SK-N-SH treated with all-trans-retinoic acid at 6 μM for 48 hours (cell line): ENCODE results near the gene TTC27.

Experiments used
- ATAC-seq: fragments of 200-7000 bp; cut with Tn5 transposase; 3 replicates; pipeline ENCODE4 v1.9.1; 2020; ENCODE audit warnings: mild to moderate bottlenecking, moderate library complexity
- ARNTL ChIP-seq: fragments of 450-650 bp; formaldehyde crosslinking; IDR thresholded peaks from 2 replicates; pipeline ENCODE4 v1.5.0; 2020; ENCODE audit warnings: low read depth, mild to moderate bottlenecking, moderate library complexity, borderline replicate concordance
- BACH2 ChIP-seq: fragments of 250-450 bp; sonication (Bioruptor Pico); IDR thresholded peaks from 2 replicates; pipeline ENCODE4 v1.9.0; 2021; ENCODE audit warnings: mild to moderate bottlenecking, borderline replicate concordance
- CREB5 ChIP-seq: fragments of 250-450 bp; sonication (Bioruptor Pico); IDR thresholded peaks from 2 replicates; pipeline ENCODE4 v1.5.1; 2020; ENCODE audit warnings: low read depth, mild to moderate bottlenecking, moderate library complexity
- CSDC2 ChIP-seq: fragments of 250-450 bp; sonication (Bioruptor Pico); IDR thresholded peaks from 2 replicates; pipeline ENCODE4 v1.5.0; 2020; ENCODE audit warnings: mild to moderate bottlenecking, moderate library complexity
- CSRNP3 ChIP-seq: fragments of 250-450 bp; sonication (Bioruptor Pico); IDR thresholded peaks from 2 replicates; pipeline ENCODE4 v1.5.1; 2021; ENCODE audit warnings: mild to moderate bottlenecking, moderate library complexity
- ESRRG ChIP-seq: fragments of 250-450 bp; sonication (Bioruptor Pico); IDR thresholded peaks from 2 replicates; pipeline ENCODE4 v1.6.1; 2021; ENCODE audit warnings: mild to moderate bottlenecking
- GLIS3 ChIP-seq: fragments of 250-450 bp; sonication (Bioruptor Pico); IDR thresholded peaks from 2 replicates; pipeline ENCODE4 v1.5.0; 2020; ENCODE audit warnings: mild to moderate bottlenecking, moderate library complexity
- ISL1 ChIP-seq: fragments of 250-450 bp; sonication (Bioruptor Pico); IDR thresholded peaks from 2 replicates; pipeline ENCODE4 v2.1.2; 2022; ENCODE audit warnings: mild to moderate bottlenecking, moderate library complexity
- OSR1 ChIP-seq: fragments of 250-450 bp; sonication (Bioruptor Pico); IDR thresholded peaks from 2 replicates; pipeline ENCODE4 v1.8.0; 2022; ENCODE audit warnings: moderate library complexity, mild to moderate bottlenecking, inconsistent platforms
- PATZ1 ChIP-seq: fragments of 250-450 bp; sonication (Bioruptor Pico); IDR thresholded peaks from 2 replicates; pipeline ENCODE4 v1.8.0; 2020; ENCODE audit warnings: mild to moderate bottlenecking, moderate library complexity, borderline replicate concordance
- POU6F1 ChIP-seq: fragments of 250-450 bp; sonication (Bioruptor Pico); IDR thresholded peaks from 2 replicates; pipeline ENCODE4 v1.8.0; 2021; ENCODE audit warnings: low read depth, mild to moderate bottlenecking, moderate library complexity, borderline replicate concordance
- PPARA ChIP-seq: fragments of 250-450 bp; sonication (Bioruptor Pico); IDR thresholded peaks from 2 replicates; pipeline ENCODE4 v1.5.0; 2020; ENCODE audit warnings: mild to moderate bottlenecking, borderline replicate concordance
- RARB ChIP-seq: fragments of 250-450 bp; sonication (Bioruptor Pico); IDR thresholded peaks from 2 replicates; pipeline ENCODE4 v1.8.0; 2021; ENCODE audit warnings: mild to moderate bottlenecking, moderate library complexity
- SNAI2 ChIP-seq: fragments of 250-450 bp; sonication (Bioruptor Pico); IDR thresholded peaks from 2 replicates; pipeline ENCODE4 v1.5.0; 2020; ENCODE audit warnings: mild to moderate bottlenecking, moderate library complexity
- TCF4 ChIP-seq: fragments of 250-450 bp; sonication (Bioruptor Pico); IDR thresholded peaks from 2 replicates; pipeline ENCODE4 v1.8.0; 2021; ENCODE audit warnings: mild to moderate bottlenecking, moderate library complexity, borderline replicate concordance
- TOX ChIP-seq: fragments of 250-450 bp; sonication (Bioruptor Pico); IDR thresholded peaks from 2 replicates; pipeline ENCODE4 v1.8.0; 2021; ENCODE audit warnings: mild to moderate bottlenecking, moderate library complexity, borderline replicate concordance
- TSHZ2 ChIP-seq: fragments of 250-450 bp; sonication (Bioruptor Pico); IDR thresholded peaks from 2 replicates; pipeline ENCODE4 v1.5.0; 2020; ENCODE audit warnings: mild to moderate bottlenecking, moderate library complexity
- ZC3H10 ChIP-seq: fragments of 250-450 bp; sonication (Bioruptor Pico); IDR thresholded peaks from 2 replicates; pipeline ENCODE4 v1.5.1; 2021; ENCODE audit warnings: mild to moderate bottlenecking, moderate library complexity
- ZFP3 ChIP-seq: fragments of 250-450 bp; sonication (Bioruptor Pico); IDR thresholded peaks from 2 replicates; pipeline ENCODE4 v1.5.0; 2020; ENCODE audit warnings: mild to moderate bottlenecking, moderate library complexity
- ZFP30 ChIP-seq: fragments of 450-650 bp; formaldehyde crosslinking; IDR thresholded peaks from 2 replicates; pipeline ENCODE4 v1.5.0; 2022; ENCODE audit warnings: mild to moderate bottlenecking, moderate library complexity
- ZNF565 ChIP-seq: fragments of 450-650 bp; formaldehyde crosslinking; conservative IDR thresholded peaks from 2 replicates; pipeline ENCODE4 v1.5.0; 2020; ENCODE audit warnings: low read depth, mild to moderate bottlenecking, moderate library complexity
- ZNF70 ChIP-seq: fragments of 450-650 bp; formaldehyde crosslinking; IDR thresholded peaks from 2 replicates; pipeline ENCODE4 v1.5.0; 2020; ENCODE audit warnings: mild to moderate bottlenecking, moderate library complexity
- ZNF8 ChIP-seq: fragments of 450-650 bp; formaldehyde crosslinking; IDR thresholded peaks from 2 replicates; pipeline ENCODE4 v1.5.0; 2020; ENCODE audit warnings: mild to moderate bottlenecking, moderate library complexity

Gene TTC27

GRCh38 chr2:32641180-32641579, 13.3 kb downstream of the TTC27 start:
- TF ChIP-seq ZNF70 (no peak), PPARA (CRISPR knock-in tag) (no peak), CSDC2 (CRISPR knock-in tag) (no peak), ZFP30 (CRISPR knock-in tag) (no peak), ZNF8 (CRISPR knock-in tag) (no peak), SNAI2 (CRISPR knock-in tag) (no peak), TOX (no peak), GLIS3 (no peak), CREB5 (no peak), TSHZ2 (CRISPR knock-in tag) (no peak), ISL1 (CRISPR knock-in tag) (no peak), BACH2 (CRISPR knock-in tag) (no peak), PATZ1 (no peak), RARB (no peak)
- ATAC-seq, result no peak

GRCh38 chr2:32647180-32647651, 19.4 kb downstream of the TTC27 start:
- peak; percentile 68 for ATAC-seq
- TF ChIP-seq CSDC2 (CRISPR knock-in tag) (peak; percentile 58; the same call in 1 of the 2 replicates), ZNF8 (CRISPR knock-in tag) (no peak), PATZ1 (no peak; the same call in 1 of the 2 replicates), ARNTL (no peak), ESRRG (CRISPR knock-in tag) (peak; percentile 81), ZC3H10 (CRISPR knock-in tag) (no peak), ISL1 (CRISPR knock-in tag) (peak; percentile 99), TSHZ2 (CRISPR knock-in tag) (peak; percentile 67; the same call in 1 of the 2 replicates), CREB5 (peak; percentile 100), CSRNP3 (peak; percentile 75), ZFP30 (CRISPR knock-in tag) (no peak), SNAI2 (CRISPR knock-in tag) (peak; percentile 66; the same call in 1 of the 2 replicates), ZNF70 (no peak), POU6F1 (CRISPR knock-in tag) (peak; percentile 74; the same call in 1 of the 2 replicates), TOX (no peak), OSR1 (no peak), TCF4 (no peak; the same call in 1 of the 2 replicates), ZNF565 (CRISPR knock-in tag) (0 out of 2 replicates have a peak, but pooled peaks have one; percentile 65), ZFP3 (CRISPR knock-in tag) (peak; percentile 68; the same call in 1 of the 2 replicates), GLIS3 (peak; percentile 71; the same call in 1 of the 2 replicates), BACH2 (CRISPR knock-in tag) (no peak), RARB (no peak), PPARA (CRISPR knock-in tag) (no peak)
